NCI-H187 (cell line): ENCODE results near the gene NR3C2.

Source experiments
- DNase-seq, 2 experiments: peaks; one replicate each; lab custom pipeline; 2025; lab: John Stamatoyannopoulos, UW

NR3C2 gene

DNA sequence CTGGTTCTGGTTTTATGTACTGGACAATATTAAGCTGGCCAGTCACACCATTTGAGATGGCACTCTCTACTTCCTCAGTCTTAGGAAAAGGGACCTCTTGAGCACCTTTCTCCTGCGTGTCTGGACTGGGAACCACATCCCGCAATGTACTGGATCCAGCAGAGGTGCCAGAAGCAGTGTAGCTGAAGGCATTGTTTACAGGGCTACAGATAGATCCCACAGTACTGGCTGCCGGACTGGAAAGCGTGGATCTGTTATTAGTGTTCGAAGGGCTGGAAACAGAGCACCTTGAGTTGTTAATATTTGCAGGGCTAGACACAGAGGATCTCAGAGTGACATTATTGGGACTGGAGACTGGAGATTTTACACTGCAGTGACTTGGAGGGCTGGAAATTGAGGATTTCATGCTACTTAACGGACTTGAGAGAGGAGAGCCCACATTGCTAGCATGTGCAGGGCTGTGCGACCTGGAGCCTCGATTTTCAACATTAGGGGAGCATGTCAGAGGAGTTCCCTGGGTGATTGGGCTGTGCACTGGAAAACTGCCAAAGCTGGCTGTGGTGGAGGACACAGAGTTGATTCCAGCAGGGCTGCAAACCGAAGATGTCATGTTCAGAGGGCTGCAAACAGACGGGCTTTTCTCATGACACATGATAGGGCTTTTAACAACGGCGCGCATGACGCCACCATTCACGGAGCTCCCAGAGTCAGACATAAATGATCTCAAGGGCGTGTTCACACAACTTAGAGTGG lies 6.4 kb downstream of the NR3C2 start:
- DNase-seq, result no peak

DNA sequence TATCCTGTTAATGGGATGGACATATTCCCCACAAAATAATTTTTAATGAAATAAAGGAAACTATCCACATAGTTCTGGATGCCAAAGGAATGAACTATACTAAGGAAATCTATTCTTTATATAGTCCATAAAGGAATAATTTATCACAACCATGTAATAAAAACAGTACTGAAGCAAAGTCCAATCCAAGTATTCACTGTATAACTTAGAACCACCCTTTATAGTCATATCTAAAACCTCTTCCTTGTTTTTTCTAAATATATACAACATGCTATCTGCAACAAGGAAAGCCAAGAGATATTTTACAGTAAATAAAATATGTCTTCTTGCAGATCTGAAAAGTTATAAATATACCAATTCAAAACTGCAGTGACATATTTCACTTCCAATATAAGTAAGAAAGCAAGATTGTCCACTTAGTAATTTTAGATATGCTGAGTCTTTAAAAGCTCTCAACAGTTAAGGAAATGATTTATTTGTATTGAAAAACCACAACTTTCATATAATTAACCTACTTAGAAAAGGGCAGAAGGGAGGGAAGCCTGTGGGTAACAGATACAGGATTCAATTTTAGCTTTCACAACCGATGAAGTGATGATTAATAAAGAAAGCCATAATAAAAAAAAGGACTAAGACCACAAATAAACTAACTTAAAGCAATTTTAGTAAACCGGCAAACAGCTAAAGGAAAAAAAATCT lies 8.0 kb downstream of the NR3C2 start:
- DNase-seq, result no peak

GRCh38 chr4:148431401-148431800 lies 10.8 kb downstream of the NR3C2 start:
- no peak for DNase-seq

- no peak for DNase-seq
Observed at GRCh38 chr4:148430854-148431253, 11.4 kb downstream of the NR3C2 start.

- no peak for DNase-seq
Observed at GRCh38 chr4:148429206-148429605, 13.0 kb downstream of the NR3C2 start.

DNA sequence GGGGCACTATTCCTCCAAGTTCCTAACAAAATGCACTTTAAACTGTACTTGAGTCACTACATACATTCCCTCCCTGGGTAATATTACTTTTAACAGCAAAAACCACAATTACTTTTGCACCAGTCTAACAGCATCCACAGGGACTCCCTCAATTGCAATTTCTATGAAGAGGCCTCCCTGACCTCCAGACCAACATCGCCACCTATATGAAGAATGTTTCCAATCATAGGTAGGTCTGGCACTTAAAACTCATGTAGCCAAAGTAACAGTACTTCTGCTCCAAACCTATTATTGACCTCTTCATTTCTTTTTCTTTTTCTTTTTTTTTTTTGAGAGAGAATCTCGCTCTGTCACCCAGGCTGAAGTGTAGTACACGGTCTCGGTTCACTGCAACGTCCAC lies 15.6 kb downstream of the NR3C2 start:
- no peak for DNase-seq

DNA sequence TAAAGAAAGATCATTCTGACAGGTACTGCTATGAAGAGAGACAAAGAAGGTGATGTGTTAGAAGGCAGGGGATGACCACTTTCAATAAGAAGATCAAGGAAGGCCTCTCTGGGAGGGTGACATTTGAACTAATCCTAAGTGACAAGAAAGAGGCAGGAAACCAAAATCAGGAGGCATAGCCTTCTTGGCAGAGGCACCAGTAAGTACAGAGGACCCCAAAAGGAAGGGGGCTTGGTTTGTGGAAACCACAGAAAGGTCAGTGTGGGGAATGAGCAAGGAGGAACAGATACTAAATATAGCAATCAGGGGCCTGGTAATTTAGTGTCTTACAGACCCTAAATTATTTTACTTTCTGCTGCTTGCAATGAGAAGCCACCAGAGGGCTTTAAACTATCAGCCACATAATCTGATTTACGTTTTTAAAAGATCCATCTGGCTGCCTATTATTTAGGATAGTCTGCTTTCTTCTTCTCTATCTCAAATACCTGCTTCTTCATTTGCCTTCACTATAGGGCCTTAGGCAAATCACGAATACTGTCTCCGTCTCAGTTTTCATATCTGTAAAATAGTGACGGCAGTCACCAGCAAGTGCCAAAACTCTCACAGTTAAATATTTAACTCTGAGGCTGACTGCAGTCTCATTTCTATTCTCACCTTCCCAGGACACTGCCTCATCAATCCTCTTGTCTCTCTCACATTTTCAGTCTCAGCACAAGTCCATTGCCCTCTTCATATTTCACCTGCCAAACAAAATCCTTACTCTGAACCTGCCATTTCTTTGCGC lies 16.7 kb downstream of the NR3C2 start:
- no peak for DNase-seq

- DNase-seq, result no peak
Observed at GRCh38 chr4:148420397-148420796, 21.8 kb downstream of the NR3C2 start.

- DNase-seq, result no peak
Observed at GRCh38 chr4:148415500-148415899, 26.7 kb downstream of the NR3C2 start.

DNA sequence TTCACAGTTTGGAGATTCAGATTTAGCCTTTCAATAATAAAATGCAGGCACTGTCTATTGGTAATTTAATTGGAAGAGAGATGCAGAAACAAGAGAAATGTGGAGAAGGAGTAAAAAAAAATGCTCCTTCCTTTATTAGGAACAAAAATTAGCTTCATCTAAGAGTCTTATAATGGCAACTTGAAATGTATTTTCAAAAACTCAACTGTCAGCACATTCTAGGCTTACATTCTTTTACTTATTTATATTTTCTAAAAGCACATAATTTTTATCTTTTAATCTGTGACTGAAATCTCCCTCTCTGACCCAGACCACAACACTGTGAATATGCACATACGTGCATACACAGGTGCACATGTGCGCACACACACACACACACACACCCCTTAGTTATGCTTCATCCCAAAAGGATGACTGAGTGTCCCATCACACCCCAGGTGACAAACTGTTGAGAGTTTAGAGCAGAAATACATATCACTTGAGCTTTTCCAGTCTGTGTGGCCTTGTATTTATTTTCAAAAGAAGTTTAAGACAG lies 29.7 kb downstream of the NR3C2 start:
- no peak for DNase-seq

GRCh38 chr4:148405161-148405893 lies 36.9 kb downstream of the NR3C2 start:
- no peak for DNase-seq

DNA sequence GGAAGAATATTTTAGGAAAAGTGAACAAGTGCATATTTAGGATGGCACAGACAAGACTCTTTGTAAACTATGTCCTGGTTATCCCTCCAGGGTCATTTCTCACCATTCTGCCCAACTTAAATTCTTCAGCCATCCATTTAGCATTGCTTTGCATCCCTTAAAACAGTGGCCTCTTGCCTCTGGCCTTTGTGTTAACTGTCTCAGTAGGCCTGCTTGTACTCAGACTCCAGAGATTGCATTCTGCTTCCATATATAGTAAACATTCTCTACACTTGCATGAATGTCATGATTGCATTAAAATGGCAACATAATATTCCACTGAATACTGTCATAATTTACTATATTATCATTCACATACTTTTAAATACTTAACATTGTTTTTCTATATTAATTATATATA lies 43.2 kb downstream of the NR3C2 start:
- no peak for DNase-seq

- no peak for DNase-seq
Observed at GRCh38 chr4:148397771-148398170, 44.4 kb downstream of the NR3C2 start.

DNA sequence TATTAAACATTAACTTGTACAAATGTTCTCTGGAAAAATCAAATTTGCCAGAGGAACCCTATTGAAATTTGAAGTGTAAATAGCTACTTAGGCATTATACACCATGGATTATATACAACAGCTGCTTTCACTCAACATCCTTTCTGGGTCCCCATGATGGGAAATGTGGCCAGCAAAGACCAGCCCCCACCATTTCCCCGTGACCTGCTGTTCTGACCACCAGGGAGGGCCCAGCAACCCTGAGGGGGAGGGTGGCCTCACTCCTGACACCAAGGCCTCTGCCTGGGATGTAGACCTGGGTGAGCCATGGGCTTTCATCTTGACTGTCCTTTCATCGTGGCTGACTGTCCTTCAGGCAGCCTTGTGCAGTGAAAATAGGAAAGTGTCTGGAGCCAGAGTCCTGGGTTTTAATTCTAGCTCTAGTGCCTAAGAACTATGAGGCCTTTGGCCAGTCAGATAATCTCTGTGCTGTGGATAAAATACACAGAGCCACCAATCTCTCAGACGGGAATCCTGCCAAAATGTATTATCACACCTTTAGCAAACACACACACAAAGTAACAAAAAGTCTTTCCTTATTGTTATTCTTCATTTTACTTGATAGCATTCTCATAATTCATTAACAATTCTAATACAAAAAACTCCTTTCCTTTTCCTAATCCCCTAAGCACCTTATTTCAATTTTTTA lies 45.1 kb downstream of the NR3C2 start:
- no peak for DNase-seq

- DNase-seq, result no peak
Observed at GRCh38 chr4:148395771-148396170, 46.4 kb downstream of the NR3C2 start.

GRCh38 chr4:148391056-148391455 lies 51.2 kb downstream of the NR3C2 start:
- no peak for DNase-seq

DNA sequence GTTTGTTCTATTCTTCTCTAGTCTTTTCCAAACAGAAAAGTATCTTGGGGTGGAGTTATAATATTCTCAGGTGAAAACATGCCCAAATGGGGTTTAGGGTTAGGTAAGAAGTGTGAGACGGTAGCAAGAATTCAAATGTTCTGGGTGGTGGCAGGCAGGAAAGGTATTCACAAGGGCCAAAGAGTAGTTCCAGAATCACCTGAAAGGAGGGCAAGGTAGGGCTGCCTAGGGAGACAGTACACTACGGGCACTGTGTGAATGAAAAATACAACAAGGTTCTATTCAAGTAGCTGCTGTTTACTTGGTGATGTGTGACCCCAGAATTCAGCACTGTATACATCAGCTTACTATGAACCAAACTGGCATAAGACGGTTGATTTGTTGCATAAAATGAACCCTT lies 51.9 kb downstream of the NR3C2 start:
- no peak for DNase-seq

DNA sequence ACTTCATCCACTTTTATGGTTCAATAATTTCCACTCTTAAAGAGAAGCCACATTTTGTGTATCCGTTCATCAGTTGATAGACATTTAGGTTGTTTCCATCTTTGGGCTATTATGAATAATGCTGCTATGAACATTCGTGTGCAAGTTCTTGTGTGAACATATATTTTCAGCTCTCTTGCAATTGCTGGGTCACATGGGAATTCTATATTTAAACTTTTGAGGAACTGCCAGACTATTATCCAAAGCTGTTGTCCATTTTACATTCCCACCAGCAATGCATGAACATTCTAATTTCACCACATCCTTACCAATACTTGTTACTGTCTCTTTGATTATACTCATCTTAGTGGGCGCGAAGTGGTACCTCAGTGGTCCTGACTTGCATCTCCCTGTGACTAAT lies 61.9 kb downstream of the NR3C2 start:
- DNase-seq, result no peak

DNA sequence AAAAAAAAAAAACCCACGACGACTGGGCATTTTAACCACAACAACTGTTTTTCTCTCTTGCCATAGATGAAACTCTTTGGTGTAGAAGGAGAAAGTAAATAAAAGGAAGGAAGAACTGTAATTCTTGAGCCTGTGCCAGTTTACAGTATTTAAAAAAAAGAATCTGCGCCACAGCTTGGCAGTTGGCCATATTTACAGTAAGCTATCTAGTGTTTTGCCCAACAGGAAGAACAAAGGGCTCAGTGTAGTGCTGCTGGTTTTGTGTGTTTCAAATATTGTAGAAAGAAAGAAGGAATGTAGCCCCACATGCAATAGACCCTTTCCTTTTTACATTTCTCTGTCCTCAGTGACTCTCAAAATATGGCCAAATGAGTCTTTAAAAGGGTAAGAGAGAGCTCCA lies 66.1 kb downstream of the NR3C2 start:
- no peak for DNase-seq

GRCh38 chr4:148375584-148375983 lies 66.6 kb downstream of the NR3C2 start:
- no peak for DNase-seq

- no peak for DNase-seq
Observed at GRCh38 chr4:148373093-148373492, 69.1 kb downstream of the NR3C2 start.
